SHP77 treated with DMSO at 0.1 percent for 48 hours (cell line): ENCODE data around the gene IDUA.
"Not testable (repeated sequence)": the region's sequence is repeated elsewhere in the genome, so short reads cannot be mapped to it uniquely, and the experiment has no call there.

Experiments
- DNase-seq: peaks from one replicate; lab custom pipeline; 2025; lab: John Stamatoyannopoulos, UW

The IDUA gene

GRCh38 chr4:967113-968104 lies 19.4 kb upstream of the IDUA start:
- no peak for DNase-seq

- DNase-seq, result no peak
These were observed 18.6 kb upstream of the IDUA start for GRCh38 chr4:968221-968620.

- no peak for DNase-seq
These were observed 18.0 kb upstream of the IDUA start for GRCh38 chr4:968621-969394.

GRCh38 chr4:970046-970745 lies 16.6 kb upstream of the IDUA start:
- DNase-seq, result no peak

GRCh38 chr4:970854-971520 lies 15.9 kb upstream of the IDUA start:
- DNase-seq, result no peak

GRCh38 chr4:971666-972500 lies 15.0 kb upstream of the IDUA start:
- DNase-seq, result no peak

GRCh38 chr4:972651-973424 lies 14.0 kb upstream of the IDUA start:
- DNase-seq, result no peak

- DNase-seq, result no peak
These were observed 13.1 kb upstream of the IDUA start, which contains the start of gene DGKQ for GRCh38 chr4:973431-974397. TSS of gene DGKQ (minus strand) at chr4:973569. CDS start at chr4:973482, 87 bp downstream.

GRCh38 chr4:974668-975067 lies 12.2 kb upstream of the IDUA start:
- DNase-seq, result no peak

- DNase-seq, result not testable (repeated sequence)
These were observed 10.8 kb upstream of the IDUA start for GRCh38 chr4:976016-976415.

GRCh38 chr4:978957-979701 lies 7.7 kb upstream of the IDUA start:
- DNase-seq, result no peak

GRCh38 chr4:982291-982690 lies 4.6 kb upstream of the IDUA start:
- DNase-seq, result no peak

GRCh38 chr4:982814-983213 lies 4.0 kb upstream of the IDUA start:
- DNase-seq, result no peak

GRCh38 chr4:984336-985054 lies 2.3 kb upstream of the IDUA start:
- no peak for DNase-seq

GRCh38 chr4:985123-985830 lies 1.6 kb upstream of the IDUA start:
- no peak for DNase-seq

- no peak for DNase-seq
These were observed 391 bp upstream of the IDUA start for GRCh38 chr4:986428-986878.
